ENCODE data around the gene EYS.

The EYS gene

GRCh38 chr6:64996301-64996700 lies 710.7 kb downstream of the EYS start:
- no peaks in the 10 kb centered on the region for H3K36me3 ChIP-seq (ENCODE audit: control insufficient read depth, insufficient read depth, low read length)
- TF ChIP-seq CTCF (IDR thresholded peaks at IDR 0.05): no peak
- H3K4me2 ChIP-seq (ENCODE audit: low read length): no peak overlapping the region
- no peak overlapping the region for H2AFZ ChIP-seq
- no peaks in the 10 kb centered on the region for H3K27me3 ChIP-seq (ENCODE audit: control insufficient read depth, insufficient read depth, low read length)
- no peak overlapping the region for H3K27ac ChIP-seq
- H3K9me3 ChIP-seq (ENCODE audit: control insufficient read depth, low read length): no peaks in the 10 kb centered on the region
- no peak overlapping the region for H3K4me3 ChIP-seq (ENCODE audit: low read depth, low read length)
- H3K79me2 ChIP-seq: no peaks in the 10 kb centered on the region
- H3K4me1 ChIP-seq: no peaks in the 10 kb centered on the region
- no peak overlapping the region for H3K9ac ChIP-seq

- H3K4me3 ChIP-seq (ENCODE audit: low read depth, low read length): no peak overlapping the region
- no peaks in the 10 kb centered on the region for H3K27me3 ChIP-seq (ENCODE audit: control insufficient read depth, insufficient read depth, low read length)
- no peaks in the 10 kb centered on the region for H3K79me2 ChIP-seq
- TF ChIP-seq CTCF (IDR thresholded peaks at IDR 0.05): no peak
- H3K36me3 ChIP-seq (ENCODE audit: control insufficient read depth, insufficient read depth, low read length): no peaks in the 10 kb centered on the region
- H3K27ac ChIP-seq: no peak overlapping the region
- H3K9ac ChIP-seq: no peak overlapping the region
- H3K4me1 ChIP-seq: no peaks in the 10 kb centered on the region
- H2AFZ ChIP-seq: no peak overlapping the region
- H3K9me3 ChIP-seq (ENCODE audit: control insufficient read depth, low read length): no peaks in the 10 kb centered on the region
- H3K4me2 ChIP-seq (ENCODE audit: low read length): no peak overlapping the region
These were observed 716.2 kb downstream of the EYS start for GRCh38 chr6:64990652-64991304.

GRCh38 chr6:64988148-64988547 lies 718.9 kb downstream of the EYS start:
- H2AFZ ChIP-seq: no peak overlapping the region

GRCh38 chr6:64987066-64987465 lies 720.0 kb downstream of the EYS start:
- no peak for TF ChIP-seq CTCF (IDR thresholded peaks at IDR 0.05)
- Histone ChIP-seq H3K9ac (no peak overlapping the region), H3K36me3 (ENCODE audit: control insufficient read depth, insufficient read depth, low read length) (no peaks in the 10 kb centered on the region), H3K4me1 (no peaks in the 10 kb centered on the region), H2AFZ (no peak overlapping the region), H3K4me2 (ENCODE audit: low read length) (no peak overlapping the region), H3K9me3 (ENCODE audit: control insufficient read depth, low read length) (no peaks in the 10 kb centered on the region), H3K27me3 (ENCODE audit: control insufficient read depth, insufficient read depth, low read length) (no peaks in the 10 kb centered on the region), H3K4me3 (ENCODE audit: low read depth, low read length) (no peak overlapping the region), H3K79me2 (no peaks in the 10 kb centered on the region), H3K27ac (no peak overlapping the region)

More at GRCh38 chr6:64988148-64988547, 718.9 kb downstream of the EYS start:
- Histone ChIP-seq H3K4me2 (ENCODE audit: low read length) (no peak overlapping the region), H3K36me3 (ENCODE audit: control insufficient read depth, insufficient read depth, low read length) (no peaks in the 10 kb centered on the region), H3K9me3 (ENCODE audit: control insufficient read depth, low read length) (no peaks in the 10 kb centered on the region), H3K4me3 (ENCODE audit: low read depth, low read length) (no peak overlapping the region), H3K4me1 (no peaks in the 10 kb centered on the region), H3K27me3 (ENCODE audit: control insufficient read depth, insufficient read depth, low read length) (no peaks in the 10 kb centered on the region), H3K27ac (no peak overlapping the region), H3K79me2 (no peaks in the 10 kb centered on the region), H3K9ac (no peak overlapping the region)
- no peak for TF ChIP-seq CTCF (IDR thresholded peaks at IDR 0.05)

GRCh38 chr6:64985726-64986125 lies 721.3 kb downstream of the EYS start:
- H3K4me1 ChIP-seq: no peaks in the 10 kb centered on the region
- H3K27me3 ChIP-seq (ENCODE audit: control insufficient read depth, insufficient read depth, low read length): no peaks in the 10 kb centered on the region
- no peak overlapping the region for H3K9ac ChIP-seq
- H2AFZ ChIP-seq: no peak overlapping the region
- no peaks in the 10 kb centered on the region for H3K9me3 ChIP-seq (ENCODE audit: control insufficient read depth, low read length)
- H3K4me2 ChIP-seq (ENCODE audit: low read length): no peak overlapping the region
- no peak for TF ChIP-seq CTCF (IDR thresholded peaks at IDR 0.05)
- no peak overlapping the region for H3K27ac ChIP-seq
- H3K36me3 ChIP-seq (ENCODE audit: control insufficient read depth, insufficient read depth, low read length): no peaks in the 10 kb centered on the region
- H3K4me3 ChIP-seq (ENCODE audit: low read depth, low read length): no peak overlapping the region
- H3K79me2 ChIP-seq: no peaks in the 10 kb centered on the region

Data from parathyroid adenoma (tissue), 2 donors.